OCI-LY1 (cell line): ENCODE data around the gene PPP2R5C.

Experiments
- H2AFZ ChIP-seq: fragments of 200-600 bp; sonication (generic), shearing (Covaris generic); 2 replicates; pipeline ENCODE4 v1.6.0; 2014; ENCODE audit warnings: antibody characterized with exemption, mild to moderate bottlenecking, low read length
- H3F3A ChIP-seq: fragments of 200-600 bp; sonication (generic), shearing (Covaris generic); 2 replicates; pipeline ENCODE4 v1.6.0; 2014; ENCODE audit warnings: mild to moderate bottlenecking, antibody characterized with exemption, low read length, moderate library complexity; ENCODE audit not compliant: insufficient read depth
- H3K27ac ChIP-seq: fragments of 200-600 bp; sonication (generic); 2 replicates; pipeline ENCODE4 v1.5.1; 2014; ENCODE audit warnings: low read length, mixed run types, mild to moderate bottlenecking, low read depth; ENCODE audit not compliant: poor library complexity, severe bottlenecking
- H3K27me3 ChIP-seq: fragments of 200-600 bp; sonication (generic); 2 replicates; pipeline ENCODE4 v1.6.0; 2014; ENCODE audit warnings: antibody characterized with exemption, mild to moderate bottlenecking, low read length, moderate library complexity; ENCODE audit not compliant: insufficient read depth
- H3K36me3 ChIP-seq: fragments of 200-600 bp; sonication (generic); 2 replicates; pipeline ENCODE4 v1.6.1; 2014; ENCODE audit warnings: mild to moderate bottlenecking, antibody characterized with exemption, low read length, moderate library complexity, mixed read lengths; ENCODE audit not compliant: insufficient read depth
- H3K4me1 ChIP-seq: fragments of 200-600 bp; sonication (generic); 2 replicates; pipeline ENCODE4 v1.5.1; 2014; ENCODE audit warnings: mild to moderate bottlenecking, low read length, moderate library complexity; ENCODE audit not compliant: insufficient read depth, severe bottlenecking
- H3K4me2 ChIP-seq: fragments of 200-600 bp; sonication (generic), shearing (Covaris generic); 2 replicates; pipeline ENCODE4 v1.6.1; 2014; ENCODE audit warnings: low read length
- H3K4me3 ChIP-seq: fragments of 200-600 bp; sonication (generic); 2 replicates; pipeline ENCODE4 v1.5.1; 2014; ENCODE audit warnings: low read length, low read depth, mild to moderate bottlenecking, mixed read lengths; ENCODE audit not compliant: poor library complexity, severe bottlenecking
- H3K79me2 ChIP-seq: fragments of 200-600 bp; shearing (Covaris generic); 2 replicates; pipeline ENCODE4 v1.6.1; 2016; ENCODE audit warnings: mixed run types, low read length, mixed read lengths; ENCODE audit not compliant: insufficient read depth
- H3K9ac ChIP-seq: fragments of 200-600 bp; sonication (generic), shearing (Covaris generic); 2 replicates; pipeline ENCODE4 v1.6.1; 2014; ENCODE audit warnings: mild to moderate bottlenecking, low read length, mixed read lengths
- H3K9me2 ChIP-seq: fragments of 200-600 bp; sonication (generic), shearing (Covaris generic); 2 replicates; pipeline ENCODE4 v1.6.1; 2014; ENCODE audit warnings: low read depth, mild to moderate bottlenecking, low read length, mixed read lengths
- H3K9me3 ChIP-seq: fragments of 200-600 bp; shearing (Covaris generic); 2 replicates; pipeline ENCODE4 v1.6.1; 2014; ENCODE audit warnings: low read length, mixed read lengths
- H4K20me1 ChIP-seq: fragments of 200-600 bp; sonication (generic), shearing (Covaris generic); 2 replicates; pipeline ENCODE4 v1.6.0; 2016; ENCODE audit warnings: mild to moderate bottlenecking, low read length; ENCODE audit not compliant: insufficient read depth
- CTCF ChIP-seq: fragments of 200-600 bp; sonication (generic), shearing (Covaris generic); IDR thresholded peaks from 2 replicates; pipeline ENCODE4 v1.5.1; 2017; ENCODE audit warnings: mild to moderate bottlenecking, antibody characterized with exemption, low read length, moderate library complexity, mixed read lengths
- EZH2 ChIP-seq: fragments of 200-600 bp; sonication (generic), shearing (Covaris generic); IDR thresholded peaks from 2 replicates; pipeline ENCODE4 v1.8.0; 2017; ENCODE audit warnings: borderline replicate concordance, mixed run types, mild to moderate bottlenecking, antibody characterized with exemption, low read length, moderate library complexity, mixed read lengths

PPP2R5C gene

GRCh38 chr14:101926620-101927019 is 165.1 kb downstream of the PPP2R5C start:
- Histone ChIP-seq H2AFZ (no peak overlapping the region), H3K27ac (no peak overlapping the region), H3K4me2 (no peak overlapping the region), H3K9me3 (no peaks in the 10 kb centered on the region), H3F3A (no peaks in the 10 kb centered on the region), H3K79me2 (no peaks in the 10 kb centered on the region), H3K9me2 (no peaks in the 10 kb centered on the region), H4K20me1 (no peaks in the 10 kb centered on the region), H3K4me3 (no peak overlapping the region), H3K27me3 (no peaks in the 10 kb centered on the region), H3K9ac (no peak overlapping the region), H3K36me3 (no peaks in the 10 kb centered on the region), H3K4me1 (no peaks in the 10 kb centered on the region)
- TF ChIP-seq CTCF = no peak
- TF ChIP-seq EZH2 = no peak

GRCh38 chr14:101927859-101928258 is 166.3 kb downstream of the PPP2R5C start:
- Histone ChIP-seq H3K4me2 (no peak overlapping the region), H3K27ac (no peak overlapping the region)
- no peak for TF ChIP-seq CTCF
- TF ChIP-seq EZH2 = no peak

GRCh38 chr14:101928415-101928841 is 166.9 kb downstream of the PPP2R5C start:
- Histone ChIP-seq H3K9ac (no peak overlapping the region), H3K27me3 (no peaks in the 10 kb centered on the region), H3K36me3 (no peaks in the 10 kb centered on the region)

More at GRCh38 chr14:101927859-101928258, 166.3 kb downstream of the PPP2R5C start:
- Histone ChIP-seq H3K36me3 (no peaks in the 10 kb centered on the region), H3K9me3 (no peaks in the 10 kb centered on the region), H2AFZ (no peak overlapping the region), H3K79me2 (no peaks in the 10 kb centered on the region), H3K9ac (no peak overlapping the region), H4K20me1 (no peaks in the 10 kb centered on the region), H3K9me2 (no peaks in the 10 kb centered on the region), H3K4me3 (no peak overlapping the region), H3K4me1 (no peaks in the 10 kb centered on the region), H3F3A (no peaks in the 10 kb centered on the region), H3K27me3 (no peaks in the 10 kb centered on the region)

More at GRCh38 chr14:101928415-101928841, 166.9 kb downstream of the PPP2R5C start:
- TF ChIP-seq CTCF = no peak
- no peak for TF ChIP-seq EZH2
- no peak overlapping the region for H3K4me3 ChIP-seq
- no peaks in the 10 kb centered on the region for H3K79me2 ChIP-seq
- H2AFZ ChIP-seq = no peak overlapping the region
- no peaks in the 10 kb centered on the region for H3K4me1 ChIP-seq
- H3K9me3 ChIP-seq = no peaks in the 10 kb centered on the region
- H4K20me1 ChIP-seq = no peaks in the 10 kb centered on the region
- no peak overlapping the region for H3K4me2 ChIP-seq
- H3K27ac ChIP-seq = no peak overlapping the region
- no peaks in the 10 kb centered on the region for H3K9me2 ChIP-seq
- H3F3A ChIP-seq = no peaks in the 10 kb centered on the region
